Left ventricle myocardium inferior (tissue), 1 donor: Measurements from ENCODE around the gene RPL10A. TPM values are rescaled to one million over a fixed set of nuclear protein-coding genes. Genes with fewer than 3 reads are reported as not detected.

Experiments used
- DNase-seq: peaks from one replicate; pipeline ENCODE4 v3.0.0-alpha.2; 2020
- H3K27ac ChIP-seq: fragments of 200-600 bp; replicated peaks from 2 replicates; pipeline ENCODE4 v1.8.0; 2021
- H3K27me3 ChIP-seq: fragments of 200-600 bp; 2 replicates; pipeline ENCODE4 v1.8.0; 2021; ENCODE audit warnings: low read depth
- H3K36me3 ChIP-seq: fragments of 200-600 bp; 2 replicates; pipeline ENCODE4 v1.8.0; 2021
- H3K4me1 ChIP-seq: fragments of 200-600 bp; 2 replicates; pipeline ENCODE4 v1.8.0; 2021
- H3K4me3 ChIP-seq: fragments of 200-600 bp; 2 replicates; pipeline ENCODE4 v1.8.0; 2021; ENCODE audit warnings: mild to moderate bottlenecking, moderate library complexity
- H3K9me3 ChIP-seq: fragments of 200-600 bp; replicated peaks from 2 replicates; pipeline ENCODE4 v1.8.0; 2021
- CTCF ChIP-seq: fragments of 200-600 bp; IDR thresholded peaks from 2 replicates; pipeline ENCODE4 v1.8.0; 2021; ENCODE audit warnings: antibody characterized with exemption, mild to moderate bottlenecking, borderline replicate concordance
- intact Hi-C: fragments of 100-400 bp; cut with micrococcal nuclease; formaldehyde crosslinking; loops from one replicate; pipeline ENCODE4 v1.11.0; 2022
- total RNA-seq: library from RNA; stranded (reverse); fragmentation: NEBNext Ultra II Directional; extraction: Animal tissue kit (Norgen Biotek cat#: 25700); gene quantifications from one replicate; pipeline ENCODE4 v1.2.1, GENCODE V29; 2021
- donor health status: DM: no; HTN: yes; CAD: no; lungs with severe emphysema.

RPL10A gene
- total RNA-seq, 1 donor from 2014 or later = 552 TPM

- Histone ChIP-seq H3K9me3 (no peaks in the 10 kb centered on the region), H3K27ac (peak overlapping the region; percentile 96), H3K4me1 (peaks cover 66% of the 10 kb centered on the region), H3K36me3 (no peaks in the 10 kb centered on the region), H3K27me3 (peaks cover 31% of the 10 kb centered on the region), H3K4me3 (peak overlapping the region; percentile 85)
- intact Hi-C loops = no loop called here
- peak; percentile 83 for DNase-seq
- TF ChIP-seq CTCF = no peak
Observed at GRCh38 chr6:35497571-35498421, 29.6 kb downstream of the RPL10A start.

- intact Hi-C loops = no loop called here
- TF ChIP-seq CTCF = no peak
- no peaks in the 10 kb centered on the region for H3K36me3 ChIP-seq
- no peaks in the 10 kb centered on the region for H3K9me3 ChIP-seq
- peak overlapping the region; percentile 96 for H3K27ac ChIP-seq
- peaks cover 35% of the 10 kb centered on the region for H3K27me3 ChIP-seq
- H3K4me3 ChIP-seq = peak overlapping the region; percentile 85
- H3K4me1 ChIP-seq = peaks cover 58% of the 10 kb centered on the region
- DNase-seq = no peak
Observed at GRCh38 chr6:35498422-35499067, 30.3 kb downstream of the RPL10A start.

GRCh38 chr6:35499372-35499771, 31.2 kb downstream of the RPL10A start:
- Histone ChIP-seq H3K4me3 (no peak overlapping the region), H3K36me3 (no peaks in the 10 kb centered on the region), H3K9me3 (no peaks in the 10 kb centered on the region), H3K27ac (no peak overlapping the region), H3K4me1 (peaks cover 50% of the 10 kb centered on the region), H3K27me3 (peaks cover 41% of the 10 kb centered on the region)
- TF ChIP-seq CTCF = no peak
- no peak for DNase-seq
- intact Hi-C loops = no loop called here

- DNase-seq = no peak
- TF ChIP-seq CTCF = no peak
- Histone ChIP-seq H3K27ac (peak overlapping the region; percentile 23), H3K27me3 (peaks cover 54% of the 10 kb centered on the region), H3K36me3 (no peaks in the 10 kb centered on the region), H3K4me3 (no peak overlapping the region), H3K4me1 (peaks cover 36% of the 10 kb centered on the region), H3K9me3 (no peaks in the 10 kb centered on the region)
- intact Hi-C loops = no loop called here
Observed at GRCh38 chr6:35500782-35501181, 32.6 kb downstream of the RPL10A start.

GRCh38 chr6:35501784-35502183, 33.6 kb downstream of the RPL10A start:
- H3K4me1 ChIP-seq = peaks cover 26% of the 10 kb centered on the region
- H3K9me3 ChIP-seq = no peaks in the 10 kb centered on the region
- intact Hi-C loops = no loop called here
- no peaks in the 10 kb centered on the region for H3K36me3 ChIP-seq
- H3K27ac ChIP-seq = no peak overlapping the region
- DNase-seq = no peak
- TF ChIP-seq CTCF = no peak
- peaks cover 64% of the 10 kb centered on the region for H3K27me3 ChIP-seq
- no peak overlapping the region for H3K4me3 ChIP-seq
